HCT116 (cell line): ENCODE measurements around the gene CAPZA2. TPM values are rescaled to one million over a fixed set of nuclear protein-coding genes. Genes with fewer than 3 reads are reported as not detected.

Experiments
- ATAC-seq: fragments of 200-7000 bp; cut with Tn5 transposase; 2 replicates; pipeline ENCODE4 v1.9.1; 2020; ENCODE audit warnings: mild to moderate bottlenecking, moderate library complexity
- BruUV-seq: library from RNA; stranded (reverse); fragments of 400-500 nt; replicated peaks from 2 replicates; lab custom pipeline; 2021; lab: Mats Ljungman, UMichigan
- CTCF ChIA-PET: fragments of 300-600 bp; sonication (Branson Sonifier 250); formaldehyde crosslinking; loops from one replicate; lab custom pipeline; 2021; ENCODE audit warnings: antibody characterized with exemption; lab: Charles Lee
- POLR2A ChIA-PET: fragments of 300-600, 350-600 bp; sonication (Branson Sonifier 250); formaldehyde crosslinking; loops from one replicate; lab custom pipeline; 2021; ENCODE audit warnings: antibody characterized with exemption; lab: Charles Lee
- RAD21 ChIA-PET, 2 experiments: fragments of 300-600 bp; sonication (Branson Sonifier 250); formaldehyde crosslinking; loops; one replicate each; lab custom pipeline; 2023; ENCODE audit warnings: low total read pairs in 2 of 2; ENCODE audit not compliant: uncharacterized antibody in 2 of 2, unreplicated experiment in 2 of 2, low non-redundant PET in 1 of 2; lab: Charles Lee
- DNase-seq: peaks from one replicate; pipeline ENCODE4 v3.0.0-alpha.2; 2010; ENCODE audit warnings: low read depth, low spot score
- H2AFZ ChIP-seq: fragments of 200-600 bp; shearing (Covaris generic), sonication (generic); 2 replicates; pipeline ENCODE4 v1.6.1; 2017; ENCODE audit warnings: low read depth, mixed run types, mixed read lengths, antibody characterized with exemption, low read length; ENCODE audit not compliant: poor library complexity, severe bottlenecking
- H3K27ac ChIP-seq: 2 replicates; pipeline ENCODE4 v1.5.1; 2012; ENCODE audit warnings: low read depth, low read length
- H3K27me3 ChIP-seq: fragments of 200-600 bp; sonication (generic); 2 replicates; pipeline ENCODE4 v1.6.1; 2016; ENCODE audit warnings: mixed run types, low read length, mixed read lengths; ENCODE audit not compliant: insufficient read depth
- H3K36me3 ChIP-seq, 2 experiments: fragments of 200-500 bp in 1 of 2; fragments of 200-600 bp in 1 of 2; sonication (Bioruptor generic) in 1 of 2; sonication (generic) in 1 of 2; 2 replicates each; pipeline versions ENCODE4 v1.5.1 to v1.6.1; 2014 to 2016; ENCODE audit warnings: low read length in 2 of 2, inconsistent platforms in 1 of 2, mixed read lengths in 1 of 2, mixed run types in 1 of 2; ENCODE audit not compliant: insufficient read depth in 2 of 2, control insufficient read depth in 1 of 2
- H3K4me1 ChIP-seq, 2 experiments: fragments of 200-600 bp in 1 of 2; sonication (generic) in 1 of 2; 2 replicates each; pipeline versions ENCODE4 v1.5.1 to v1.6.1; 2012 to 2017; ENCODE audit warnings: low read length in 2 of 2, inconsistent platforms in 1 of 2, mild to moderate bottlenecking in 1 of 2, mixed read lengths in 1 of 2, mixed run types in 1 of 2, moderate library complexity in 1 of 2; ENCODE audit not compliant: insufficient read depth in 2 of 2, control insufficient read depth in 1 of 2
- H3K4me2 ChIP-seq: fragments of 200-600 bp; sonication (generic); 2 replicates; pipeline ENCODE4 v1.6.1; 2017; ENCODE audit warnings: mixed run types, low read length, mixed read lengths
- H3K4me3 ChIP-seq, 2 experiments: fragments of 200-600 bp in 1 of 2; sonication (generic) in 1 of 2; replicated peaks in 1 of 2; 2 replicates each; pipeline ENCODE4 v1.5.1; 2011 to 2016; ENCODE audit warnings: low read length in 2 of 2, control low read depth in 1 of 2, low read depth in 1 of 2, mild to moderate bottlenecking in 1 of 2, mixed read lengths in 1 of 2, mixed run types in 1 of 2
- H3K79me2 ChIP-seq: fragments of 200-600 bp; sonication (generic); 2 replicates; pipeline ENCODE4 v1.6.1; 2017; ENCODE audit warnings: mild to moderate bottlenecking, mixed run types, low read length, moderate library complexity, mixed read lengths; ENCODE audit not compliant: insufficient read depth
- H3K9ac ChIP-seq: fragments of 200-600 bp; sonication (generic); 2 replicates; pipeline ENCODE4 v1.6.1; 2016; ENCODE audit warnings: low read length, mixed read lengths
- H3K9me2 ChIP-seq: fragments of 200-600 bp; sonication (generic), shearing (Covaris generic); 2 replicates; pipeline ENCODE4 v1.6.1; 2017; ENCODE audit warnings: mixed run types, mild to moderate bottlenecking, moderate library complexity; ENCODE audit not compliant: insufficient read depth
- H3K9me3 ChIP-seq, 2 experiments: fragments of 200-500 bp in 1 of 2; fragments of 200-600 bp in 1 of 2; sonication (Bioruptor generic) in 1 of 2; sonication (generic) in 1 of 2; 2 replicates each; pipeline ENCODE4 v1.6.1; 2014 to 2017; ENCODE audit warnings: low read length in 2 of 2, mixed read lengths in 2 of 2, inconsistent platforms in 1 of 2, low read depth in 1 of 2, mild to moderate bottlenecking in 1 of 2, mixed run types in 1 of 2, moderate library complexity in 1 of 2; ENCODE audit not compliant: control insufficient read depth in 1 of 2, insufficient read depth in 1 of 2
- H4K20me1 ChIP-seq: fragments of 200-600 bp; sonication (generic), shearing (Covaris generic); 2 replicates; pipeline ENCODE4 v1.6.1; 2017; ENCODE audit warnings: mixed run types, mild to moderate bottlenecking, moderate library complexity; ENCODE audit not compliant: insufficient read depth
- ATF3 ChIP-seq: IDR thresholded peaks from 2 replicates; pipeline ENCODE4 v1.6.1; 2012
- CBX3 ChIP-seq: IDR thresholded peaks from 2 replicates; pipeline ENCODE4 v1.6.1; 2012; ENCODE audit warnings: low read depth
- CEBPB ChIP-seq: IDR thresholded peaks from 2 replicates; pipeline ENCODE4 v1.6.1; 2012; ENCODE audit warnings: low read depth
- CTCF ChIP-seq, 3 experiments: fragments of 200-600 bp in 1 of 3; sonication (generic) in 1 of 3; IDR thresholded peaks in 2 of 3; conservative IDR thresholded peaks in 1 of 3; 2 replicates each; pipeline ENCODE4 v1.5.1; 2012 to 2017; ENCODE audit warnings: low read depth in 2 of 3, low read length in 2 of 3, antibody characterized with exemption in 1 of 3, borderline replicate concordance in 1 of 3, control low read depth in 1 of 3, mild to moderate bottlenecking in 1 of 3, mixed read lengths in 1 of 3, mixed run types in 1 of 3, moderate library complexity in 1 of 3; ENCODE audit not compliant: insufficient read depth in 1 of 3
- ELF1 ChIP-seq: IDR thresholded peaks from 2 replicates; pipeline ENCODE4 v1.6.1; 2012; ENCODE audit warnings: low read depth, borderline replicate concordance
- EZH2 ChIP-seq: fragments of 200-600 bp; sonication (generic); IDR thresholded peaks from 2 replicates; pipeline ENCODE4 v1.6.1; 2017; ENCODE audit warnings: antibody characterized with exemption, mixed run types
- EZH2phosphoT487 ChIP-seq: fragments of 200-600 bp; IDR thresholded peaks from 2 replicates; pipeline ENCODE4 v1.6.1; 2018; ENCODE audit warnings: antibody characterized with exemption, borderline replicate concordance
- FOSL1 ChIP-seq: IDR thresholded peaks from 2 replicates; pipeline ENCODE4 v1.6.1; 2012; ENCODE audit warnings: low read depth
- JUND ChIP-seq: IDR thresholded peaks from 2 replicates; pipeline ENCODE4 v1.6.1; 2012
- MAX ChIP-seq: IDR thresholded peaks from 2 replicates; pipeline ENCODE4 v1.6.1; 2012
- POLR2AphosphoS5 ChIP-seq: IDR thresholded peaks from 2 replicates; pipeline ENCODE4 v1.6.1; 2011; ENCODE audit warnings: mild to moderate bottlenecking, low read depth, low read length, moderate library complexity
- REST ChIP-seq: IDR thresholded peaks from 2 replicates; pipeline ENCODE4 v1.6.1; 2012; ENCODE audit warnings: low read depth
- SIN3A ChIP-seq: IDR thresholded peaks from 2 replicates; pipeline ENCODE4 v1.6.1; 2012; ENCODE audit warnings: low read depth
- SP1 ChIP-seq: IDR thresholded peaks from 2 replicates; pipeline ENCODE4 v1.6.1; 2012; ENCODE audit warnings: low read depth
- SRF ChIP-seq: IDR thresholded peaks from 2 replicates; pipeline ENCODE4 v1.6.1; 2012; ENCODE audit warnings: low read depth
- YY1 ChIP-seq: IDR thresholded peaks from 2 replicates; pipeline ENCODE4 v1.6.1; 2011; ENCODE audit warnings: low read length, low read depth, moderate library complexity, mild to moderate bottlenecking; ENCODE audit not compliant: insufficient replicate concordance; ENCODE audit errors: extremely low read depth
- ZBTB33 ChIP-seq: IDR thresholded peaks from 2 replicates; pipeline ENCODE4 v1.6.1; 2011; ENCODE audit warnings: mild to moderate bottlenecking, low read length, moderate library complexity; ENCODE audit not compliant: insufficient replicate concordance; ENCODE audit errors: extremely low read depth
- ZFX ChIP-seq: fragments of 450-650 bp; IDR thresholded peaks from 2 replicates; pipeline ENCODE4 v1.6.1; 2017
- ZNF274 ChIP-seq: fragments of 200-500 bp; sonication (Bioruptor generic); IDR thresholded peaks from 2 replicates; pipeline ENCODE4 v1.6.1; 2014; ENCODE audit warnings: mild to moderate bottlenecking, low read depth, low read length, inconsistent platforms
- intact Hi-C: fragments of 100-400 bp; cut with micrococcal nuclease; formaldehyde crosslinking; loops from 2 replicates; pipeline ENCODE4 v1.10.0; 2022
- total RNA-seq: library from RNA; stranded (reverse); gene quantifications from one replicate; pipeline ENCODE4 v1.2.1, GENCODE V29; 2021; ENCODE audit not compliant: unreplicated experiment

CAPZA2 gene
- total RNA-seq, 1 experiment from 2014 or later, result 135 TPM

- POLR2A ChIA-PET, result no interaction called here
These were observed 50.0 kb downstream of the CAPZA2 start for GRCh38 chr7:116912269-116912909.

More at GRCh38 chr7:116912269-116912909, 50.0 kb downstream of the CAPZA2 start:
- no peak for DNase-seq
- Histone ChIP-seq H3K9me3 (no peaks in the 10 kb centered on the region), H3K4me2 (no peak overlapping the region), H3K9ac (no peak overlapping the region), H3K36me3 (peaks cover 32 to 45% of the 10 kb centered on the region in 2 experiments), H3K4me3 (no peak overlapping the region), H4K20me1 (no peaks in the 10 kb centered on the region), H2AFZ (no peak overlapping the region), H3K9me2 (no peaks in the 10 kb centered on the region), H3K27ac (no peak overlapping the region), H3K4me1 (no peaks in the 10 kb centered on the region)
- ATAC-seq, result no peak
- CTCF ChIA-PET, result no interaction called here
- intact Hi-C loops, result no loop called here
- RAD21 ChIA-PET, result no interaction called here
- BruUV-seq, result no TSS peak
- TF ChIP-seq ATF3 (no peak), ZFX (no peak), POLR2AphosphoS5 (no peak), CTCF (IDR thresholded peaks at IDR 0.05 in 2 of 3, conservative IDR thresholded peaks at IDR 0.05 in 1 of 3; ENCODE audit: borderline replicate concordance in 1 of 3, insufficient read depth in 1 of 3, low read depth in 2 of 3, low read length in 2 of 3) (no peak), YY1 (no peak), JUND (no peak), SRF (no peak), CBX3 (no peak), ZBTB33 (no peak), FOSL1 (no peak), EZH2 (no peak), ZNF274 (no peak), REST (no peak), ELF1 (no peak), SP1 (no peak), MAX (no peak), CEBPB (no peak), EZH2phosphoT487 (no peak), SIN3A (no peak)
- TF ChIP-seq, all 23 proteins: peak for 0
- H3K79me2 ChIP-seq, result peaks cover 14% of the 10 kb centered on the region
- no peaks in the 10 kb centered on the region for H3K27me3 ChIP-seq
